ENCODE results near the gene OR51M1.

OR51M1 gene

DNA sequence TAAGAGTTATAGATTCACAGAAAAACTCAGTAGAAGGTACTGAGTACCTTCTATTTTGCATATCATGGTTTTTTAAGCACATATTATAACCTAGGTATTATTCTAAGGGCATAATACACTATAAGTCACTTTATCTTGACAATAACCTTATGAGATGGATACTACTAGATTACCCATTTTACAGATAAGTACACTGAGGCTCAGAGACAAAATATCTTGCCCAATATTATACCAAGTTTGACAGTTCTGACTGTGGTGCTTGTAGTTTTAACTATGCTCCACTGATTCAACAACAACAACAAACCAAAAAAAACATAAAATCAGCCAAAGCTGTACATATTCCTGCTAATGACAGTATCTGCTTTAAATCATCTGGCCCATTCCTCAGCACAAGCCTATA is 10.5 kb downstream of the OR51M1 start:
- H3K4me1 ChIP-seq (ENCODE audit: control insufficient read depth, low read depth, low read length) = no peaks in the 10 kb centered on the region
- no peaks in the 10 kb centered on the region for H3K27me3 ChIP-seq (ENCODE audit: insufficient read depth, low read length, poor library complexity)
- no peak for DNase-seq
- H4K5ac ChIP-seq (ENCODE audit: low read length) = no peak overlapping the region
- no peak overlapping the region for H2BK5ac ChIP-seq (ENCODE audit: low read length)
- no peaks in the 10 kb centered on the region for H3K79me1 ChIP-seq (ENCODE audit: low read length)
- H3K4me3 ChIP-seq (ENCODE audit: low read length) = no peak overlapping the region
- H2AK5ac ChIP-seq (ENCODE audit: low read length) = no peak overlapping the region
- H3K4ac ChIP-seq (ENCODE audit: low read depth, low read length) = no peak overlapping the region
- no peak overlapping the region for H3K56ac ChIP-seq (ENCODE audit: low read length)
- no peak overlapping the region for H3K9ac ChIP-seq (ENCODE audit: low read length)
- no peak overlapping the region for H3K18ac ChIP-seq (ENCODE audit: low read length)
- no peak overlapping the region for H3K27ac ChIP-seq (ENCODE audit: low read depth, low read length)
- no peaks in the 10 kb centered on the region for H3K79me2 ChIP-seq (ENCODE audit: control insufficient read depth, insufficient read depth, low read length)
- H4K8ac ChIP-seq (ENCODE audit: low read depth, low read length) = no peak overlapping the region
- no peaks in the 10 kb centered on the region for H3K36me3 ChIP-seq (ENCODE audit: control insufficient read depth, insufficient read depth, low read length)
- H3K23ac ChIP-seq (ENCODE audit: low read length) = no peak overlapping the region
- no peak overlapping the region for H2BK15ac ChIP-seq (replicated peaks; ENCODE audit: low read depth)
- no peak overlapping the region for H3K4me2 ChIP-seq (ENCODE audit: low read length)
- no peak overlapping the region for H2BK120ac ChIP-seq (ENCODE audit: low read depth, low read length)

DNA sequence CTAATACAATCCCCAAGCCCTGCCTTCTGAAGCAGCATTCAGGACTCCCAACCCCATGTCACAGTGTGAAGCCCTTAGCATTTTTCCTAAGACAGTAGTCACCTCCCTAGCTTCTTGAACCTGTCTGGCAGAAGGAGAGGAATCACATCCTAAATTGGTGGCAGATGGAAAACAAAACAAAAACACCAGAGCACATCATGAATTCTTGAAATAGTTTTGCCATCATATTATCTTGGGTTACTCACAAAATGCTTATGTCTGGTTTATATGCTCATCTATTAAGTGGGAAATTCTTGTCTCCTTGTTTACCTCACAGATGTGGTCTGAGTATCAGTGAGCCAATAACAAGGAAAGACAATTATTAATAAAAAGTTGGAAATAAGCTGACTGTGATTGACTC is 15.3 kb downstream of the OR51M1 start:
- H3K79me2 ChIP-seq (ENCODE audit: control insufficient read depth, insufficient read depth, low read length) = no peaks in the 10 kb centered on the region
- H3K4me1 ChIP-seq (ENCODE audit: control insufficient read depth, low read depth, low read length) = no peaks in the 10 kb centered on the region
- H3K79me1 ChIP-seq (ENCODE audit: low read length) = no peaks in the 10 kb centered on the region
- H3K18ac ChIP-seq (ENCODE audit: low read length) = no peak overlapping the region
- no peaks in the 10 kb centered on the region for H3K36me3 ChIP-seq (ENCODE audit: control insufficient read depth, insufficient read depth, low read length)
- no peak overlapping the region for H2BK15ac ChIP-seq (replicated peaks; ENCODE audit: low read depth)
- H2BK5ac ChIP-seq (ENCODE audit: low read length) = no peak overlapping the region
- no peak overlapping the region for H3K4ac ChIP-seq (ENCODE audit: low read depth, low read length)
- H3K27ac ChIP-seq (ENCODE audit: low read depth, low read length) = no peak overlapping the region
- no peak for DNase-seq
- H3K23ac ChIP-seq (ENCODE audit: low read length) = no peak overlapping the region
- H2BK120ac ChIP-seq (ENCODE audit: low read depth, low read length) = no peak overlapping the region
- H4K8ac ChIP-seq (ENCODE audit: low read depth, low read length) = no peak overlapping the region
- H3K4me2 ChIP-seq (ENCODE audit: low read length) = no peak overlapping the region
- no peaks in the 10 kb centered on the region for H3K27me3 ChIP-seq (ENCODE audit: insufficient read depth, low read length, poor library complexity)
- no peak overlapping the region for H3K9ac ChIP-seq (ENCODE audit: low read length)
- H2AK5ac ChIP-seq (ENCODE audit: low read length) = no peak overlapping the region
- H4K5ac ChIP-seq (ENCODE audit: low read length) = no peak overlapping the region
- H3K56ac ChIP-seq (ENCODE audit: low read length) = no peak overlapping the region
- H3K4me3 ChIP-seq (ENCODE audit: low read length) = no peak overlapping the region

DNA sequence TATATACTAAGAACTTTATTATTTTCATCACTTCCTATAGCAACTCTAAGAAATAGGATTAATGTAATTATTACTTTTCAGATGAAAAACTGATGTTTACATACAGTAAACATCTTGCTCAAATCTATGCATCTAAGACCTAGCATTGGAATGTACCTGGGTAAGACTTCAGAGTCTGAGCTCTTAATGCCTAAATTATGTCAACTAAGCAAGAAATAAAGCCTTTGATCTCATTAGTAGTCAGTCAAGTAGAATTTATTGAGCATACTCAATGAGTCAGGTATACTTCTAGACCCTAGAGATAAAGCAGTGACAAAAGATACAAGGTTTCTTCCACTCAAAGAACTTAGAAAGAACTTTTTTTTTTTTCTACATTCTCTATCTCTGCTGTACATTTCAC is 21.6 kb downstream of the OR51M1 start:
- Histone ChIP-seq H3K79me2 (ENCODE audit: control insufficient read depth, insufficient read depth, low read length) (no peaks in the 10 kb centered on the region), H3K9ac (ENCODE audit: low read length) (no peak overlapping the region), H4K5ac (ENCODE audit: low read length) (no peak overlapping the region), H3K4me2 (ENCODE audit: low read length) (no peak overlapping the region), H3K4me3 (ENCODE audit: low read length) (no peak overlapping the region), H3K27ac (ENCODE audit: low read depth, low read length) (no peak overlapping the region), H2BK5ac (ENCODE audit: low read length) (no peak overlapping the region), H3K36me3 (ENCODE audit: control insufficient read depth, insufficient read depth, low read length) (no peaks in the 10 kb centered on the region), H3K79me1 (ENCODE audit: low read length) (no peaks in the 10 kb centered on the region), H3K18ac (ENCODE audit: low read length) (no peak overlapping the region), H3K27me3 (ENCODE audit: insufficient read depth, low read length, poor library complexity) (no peaks in the 10 kb centered on the region), H3K4ac (ENCODE audit: low read depth, low read length) (no peak overlapping the region), H2AK5ac (ENCODE audit: low read length) (no peak overlapping the region), H4K8ac (ENCODE audit: low read depth, low read length) (no peak overlapping the region), H2BK120ac (ENCODE audit: low read depth, low read length) (no peak overlapping the region), H3K23ac (ENCODE audit: low read length) (no peak overlapping the region), H3K56ac (ENCODE audit: low read length) (no peak overlapping the region), H2BK15ac (replicated peaks; ENCODE audit: low read depth) (no peak overlapping the region), H3K4me1 (ENCODE audit: control insufficient read depth, low read depth, low read length) (no peaks in the 10 kb centered on the region)
- DNase-seq = no peak

DNA sequence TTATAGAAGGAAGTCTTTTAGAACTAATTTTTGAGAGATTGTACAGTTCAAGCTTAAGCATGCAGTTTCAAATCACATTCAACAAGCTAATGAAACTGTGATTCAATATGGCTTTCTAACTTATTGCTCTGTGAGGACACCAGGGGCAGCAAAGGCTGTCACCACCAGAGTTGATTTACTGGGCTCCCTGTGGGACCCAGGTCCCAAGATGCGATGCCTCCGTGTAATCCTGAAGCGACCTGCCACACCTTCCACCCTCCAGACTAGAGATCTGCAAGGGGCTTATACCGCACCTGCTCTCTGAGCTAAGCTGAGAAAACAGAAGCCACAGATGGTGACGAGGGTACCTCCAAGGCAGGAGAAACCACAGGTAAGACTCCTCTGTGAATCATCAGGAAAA is 37.4 kb downstream of the OR51M1 start:
- Histone ChIP-seq H2BK5ac (ENCODE audit: low read length) (no peak overlapping the region), H4K5ac (ENCODE audit: low read length) (no peak overlapping the region), H3K79me1 (ENCODE audit: low read length) (no peaks in the 10 kb centered on the region), H3K23ac (ENCODE audit: low read length) (no peak overlapping the region), H3K27me3 (ENCODE audit: insufficient read depth, low read length, poor library complexity) (no peaks in the 10 kb centered on the region), H3K4me3 (ENCODE audit: low read length) (no peak overlapping the region), H2AK5ac (ENCODE audit: low read length) (no peak overlapping the region), H3K79me2 (ENCODE audit: control insufficient read depth, insufficient read depth, low read length) (no peaks in the 10 kb centered on the region), H2BK120ac (ENCODE audit: low read depth, low read length) (no peak overlapping the region), H2BK15ac (replicated peaks; ENCODE audit: low read depth) (no peak overlapping the region), H3K36me3 (ENCODE audit: control insufficient read depth, insufficient read depth, low read length) (no peaks in the 10 kb centered on the region), H3K9ac (ENCODE audit: low read length) (no peak overlapping the region), H3K18ac (ENCODE audit: low read length) (no peak overlapping the region), H4K8ac (ENCODE audit: low read depth, low read length) (no peak overlapping the region), H3K4me2 (ENCODE audit: low read length) (no peak overlapping the region), H3K27ac (ENCODE audit: low read depth, low read length) (no peak overlapping the region), H3K4ac (ENCODE audit: low read depth, low read length) (no peak overlapping the region), H3K4me1 (ENCODE audit: control insufficient read depth, low read depth, low read length) (peaks cover 6% of the 10 kb centered on the region), H3K56ac (ENCODE audit: low read length) (no peak overlapping the region)
- no CpG with 5 or more reads among the region's 5 CpGs for WGBS (ENCODE audit: extremely low coverage, insufficient coverage, low lambda C conversion rate)
- no peak for DNase-seq

DNA sequence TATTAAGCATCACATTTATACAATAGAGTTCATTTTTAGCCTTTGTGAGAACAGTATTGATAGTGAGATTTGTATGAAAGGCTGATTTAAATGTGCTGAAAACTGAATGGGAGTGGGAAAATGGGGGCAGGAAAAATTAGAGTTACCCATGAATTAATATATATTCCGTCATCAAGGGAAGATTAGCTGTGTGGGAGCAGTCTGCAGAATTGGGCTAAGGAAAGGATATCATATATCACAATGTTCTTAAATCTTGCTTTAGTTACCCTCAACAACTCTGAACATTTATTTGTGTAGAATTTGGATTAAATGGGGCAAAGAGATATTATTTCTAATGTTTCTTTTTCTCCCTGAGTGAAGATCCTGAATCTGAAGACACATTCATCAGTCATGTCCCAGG is 38.2 kb downstream of the OR51M1 start, which contains the start of gene OR51Q1:
OR51Q1 (plus strand) TSS at position 301 of the 400 bp plus-strand sequence; CDS start at position 391, 90 bp downstream.
- Histone ChIP-seq H3K79me1 (ENCODE audit: low read length) (no peaks in the 10 kb centered on the region), H3K56ac (ENCODE audit: low read length) (no peak within 1 kb of the TSS), H2BK120ac (ENCODE audit: low read depth, low read length) (no peak within 1 kb of the TSS), H4K5ac (ENCODE audit: low read length) (no peak within 1 kb of the TSS), H3K4me3 (ENCODE audit: low read length) (no peak within 1 kb of the TSS), H3K4me1 (ENCODE audit: control insufficient read depth, low read depth, low read length) (peaks cover 6% of the 10 kb centered on the region), H3K27ac (ENCODE audit: low read depth, low read length) (no peak within 1 kb of the TSS), H2AK5ac (ENCODE audit: low read length) (peak within 1 kb of the TSS; percentile 56), H3K36me3 (ENCODE audit: control insufficient read depth, insufficient read depth, low read length) (no peaks in the 10 kb centered on the region), H3K79me2 (ENCODE audit: control insufficient read depth, insufficient read depth, low read length) (no peaks in the 10 kb centered on the region), H2BK5ac (ENCODE audit: low read length) (peak within 1 kb of the TSS; percentile 28), H3K4ac (ENCODE audit: low read depth, low read length) (no peak within 1 kb of the TSS), H4K8ac (ENCODE audit: low read depth, low read length) (no peak within 1 kb of the TSS), H3K23ac (ENCODE audit: low read length) (no peak within 1 kb of the TSS), H3K27me3 (ENCODE audit: insufficient read depth, low read length, poor library complexity) (no peaks in the 10 kb centered on the region), H3K4me2 (ENCODE audit: low read length) (no peak within 1 kb of the TSS), H2BK15ac (replicated peaks; ENCODE audit: low read depth) (no peak within 1 kb of the TSS), H3K9ac (ENCODE audit: low read length) (no peak within 1 kb of the TSS), H3K18ac (ENCODE audit: low read length) (no peak within 1 kb of the TSS)
- DNase-seq = no peak
- no CpG with 5 or more reads among the region's 1 CpG for WGBS (ENCODE audit: extremely low coverage, insufficient coverage, low lambda C conversion rate)

DNA sequence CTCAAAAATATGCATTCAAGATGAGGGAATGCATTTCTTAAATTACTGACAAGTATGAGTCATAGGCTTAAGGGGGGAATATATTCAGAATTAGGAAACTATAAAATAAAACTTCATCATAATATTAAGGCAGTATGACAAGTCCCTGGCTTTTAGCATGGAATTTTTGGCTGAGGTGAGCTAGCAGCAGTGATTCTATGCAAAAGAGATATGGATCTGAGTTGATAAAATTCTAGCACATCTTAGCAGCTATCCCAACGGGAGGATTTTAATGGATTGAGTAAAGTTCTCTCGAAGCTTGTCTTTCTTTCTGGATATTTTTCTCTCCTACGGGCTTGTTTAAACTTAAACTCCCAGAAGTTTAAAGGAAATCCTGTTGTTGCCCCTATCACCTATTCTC is 39.5 kb downstream of the OR51M1 start:
- Histone ChIP-seq H3K4me3 (ENCODE audit: low read length) (no peak overlapping the region), H2BK15ac (replicated peaks; ENCODE audit: low read depth) (no peak overlapping the region), H3K4me1 (ENCODE audit: control insufficient read depth, low read depth, low read length) (peaks cover 6% of the 10 kb centered on the region), H3K27ac (ENCODE audit: low read depth, low read length) (no peak overlapping the region), H4K5ac (ENCODE audit: low read length) (no peak overlapping the region), H2BK120ac (ENCODE audit: low read depth, low read length) (no peak overlapping the region), H3K79me1 (ENCODE audit: low read length) (no peaks in the 10 kb centered on the region), H3K23ac (ENCODE audit: low read length) (no peak overlapping the region), H3K27me3 (ENCODE audit: insufficient read depth, low read length, poor library complexity) (no peaks in the 10 kb centered on the region), H2BK5ac (ENCODE audit: low read length) (no peak overlapping the region), H4K8ac (ENCODE audit: low read depth, low read length) (no peak overlapping the region), H3K36me3 (ENCODE audit: control insufficient read depth, insufficient read depth, low read length) (no peaks in the 10 kb centered on the region), H3K4ac (ENCODE audit: low read depth, low read length) (no peak overlapping the region), H3K9ac (ENCODE audit: low read length) (no peak overlapping the region), H3K18ac (ENCODE audit: low read length) (no peak overlapping the region), H2AK5ac (ENCODE audit: low read length) (no peak overlapping the region), H3K79me2 (ENCODE audit: control insufficient read depth, insufficient read depth, low read length) (no peaks in the 10 kb centered on the region), H3K56ac (ENCODE audit: low read length) (no peak overlapping the region), H3K4me2 (ENCODE audit: low read length) (no peak overlapping the region)
- no CpG with 5 or more reads among the region's 3 CpGs for WGBS (ENCODE audit: extremely low coverage, insufficient coverage, low lambda C conversion rate)
- DNase-seq = peak; percentile 59
